ENCODE measurements around the gene SPSB2.
A peak's percentile ranks its signal among the peaks of the same experiment; 100 is the strongest.

The SPSB2 gene

GRCh38 chr12:6840330-6840729 lies 32.8 kb downstream of the SPSB2 start:
- in situ Hi-C loops (cut with MboI; ENCODE audit: low pct_unique_long_range_greater_than_20kb, low sequenced_read_pairs, unreplicated experiment): no loop called here
- no peak for DNase-seq (ENCODE audit: low spot score)
- TF ChIP-seq CTCF (IDR thresholded peaks at IDR 0.05; ENCODE audit: extremely low read depth, insufficient read depth, missing control alignments): no peak

- DNase-seq (ENCODE audit: low spot score): peak; percentile 76
- in situ Hi-C loops (cut with MboI; ENCODE audit: low pct_unique_long_range_greater_than_20kb, low sequenced_read_pairs, unreplicated experiment): no loop called here
- no peak for TF ChIP-seq CTCF (IDR thresholded peaks at IDR 0.05; ENCODE audit: extremely low read depth, insufficient read depth, missing control alignments)
These were observed 33.5 kb downstream of the SPSB2 start for GRCh38 chr12:6839482-6840201.

- no peak for TF ChIP-seq CTCF (IDR thresholded peaks at IDR 0.05; ENCODE audit: extremely low read depth, insufficient read depth, missing control alignments)
- DNase-seq (ENCODE audit: low spot score): no peak
- in situ Hi-C loops (cut with MboI; ENCODE audit: low pct_unique_long_range_greater_than_20kb, low sequenced_read_pairs, unreplicated experiment): no loop called here
These were observed 34.2 kb downstream of the SPSB2 start for GRCh38 chr12:6838854-6839253.

GRCh38 chr12:6837370-6838060 lies 35.6 kb downstream of the SPSB2 start:
- in situ Hi-C loops (cut with MboI; ENCODE audit: low pct_unique_long_range_greater_than_20kb, low sequenced_read_pairs, unreplicated experiment): no loop called here

GRCh38 chr12:6836851-6837250 lies 36.3 kb downstream of the SPSB2 start:
- in situ Hi-C loops (cut with MboI; ENCODE audit: low pct_unique_long_range_greater_than_20kb, low sequenced_read_pairs, unreplicated experiment): no loop called here
- DNase-seq (ENCODE audit: low spot score): no peak
- TF ChIP-seq CTCF (IDR thresholded peaks at IDR 0.05; ENCODE audit: extremely low read depth, insufficient read depth, missing control alignments): no peak

More at GRCh38 chr12:6837370-6838060, 35.6 kb downstream of the SPSB2 start:
- no peak for DNase-seq (ENCODE audit: low spot score)
- no peak for TF ChIP-seq CTCF (IDR thresholded peaks at IDR 0.05; ENCODE audit: extremely low read depth, insufficient read depth, missing control alignments)

GRCh38 chr12:6834873-6835272 lies 38.2 kb downstream of the SPSB2 start:
- no peak for TF ChIP-seq CTCF (IDR thresholded peaks at IDR 0.05; ENCODE audit: extremely low read depth, insufficient read depth, missing control alignments)
- in situ Hi-C loops (cut with MboI; ENCODE audit: low pct_unique_long_range_greater_than_20kb, low sequenced_read_pairs, unreplicated experiment): no loop called here
- no peak for DNase-seq (ENCODE audit: low spot score)
